Peyer's patch (tissue), 4 donors: ENCODE results near the gene ANAPC4. TPM values are rescaled to one million over a fixed set of nuclear protein-coding genes. Genes with fewer than 3 reads are reported as not detected.

Experiments
- DNase-seq, 3 donors: peaks; one replicate each; pipeline ENCODE4 v3.0.0-alpha.2; 2017 to 2019
- H3K27ac ChIP-seq, 4 donors: fragments of 200-600 bp; sonication (generic); one replicate each; pipeline ENCODE4 v1.5.1; 2016 to 2019
- H3K27me3 ChIP-seq, 2 donors: fragments of 200-600 bp; sonication (generic); one replicate each; pipeline ENCODE4 v1.5.1; 2019
- H3K36me3 ChIP-seq, 3 donors: fragments of 200-600 bp; sonication (generic); one replicate each; pipeline ENCODE4 v1.5.1; 2016 to 2019
- H3K4me1 ChIP-seq, 4 donors: fragments of 200-600 bp; sonication (generic); one replicate each; pipeline ENCODE4 v1.5.1; 2016 to 2019
- H3K4me3 ChIP-seq, 4 donors: fragments of 200-600 bp; sonication (generic); 1 replicate in 3 of 4; 2 replicates in 1 of 4; pipeline ENCODE4 v1.5.1; 2016 to 2019; ENCODE audit warnings: mild to moderate bottlenecking in 1 of 4
- H3K9me3 ChIP-seq, 4 donors: fragments of 200-600 bp; sonication (generic); one replicate each; pipeline ENCODE4 v1.5.1; 2016 to 2019; ENCODE audit warnings: mild to moderate bottlenecking in 1 of 4
- CTCF ChIP-seq, 6 experiments: fragments of 450-650 bp in 4 of 6; fragments of 200-600 bp in 2 of 6; sonication (generic) in 1 of 6; IDR thresholded peaks; one replicate each; pipeline ENCODE4 v1.5.1; 2017 to 2019; ENCODE audit warnings: antibody characterized with exemption in 6 of 6, mild to moderate bottlenecking in 3 of 6, moderate library complexity in 1 of 6
- POLR2A ChIP-seq, 2 donors: fragments of 450-650 bp; IDR thresholded peaks; one replicate each; pipeline ENCODE4 v1.5.1; 2017; ENCODE audit warnings: antibody characterized with exemption in 2 of 2, mild to moderate bottlenecking in 2 of 2, moderate library complexity in 2 of 2
- total RNA-seq, 4 donors: library from RNA; depleted of rRNA; stranded (reverse); fragments of >200 nt; gene quantifications; one replicate each; pipeline ENCODE4 v1.1.0, GENCODE V29; 2016

The ANAPC4 gene
- total RNA-seq, 4 donors from 2014 or later, result 23.5 to 69.3 (median 39.7) TPM

- H3K36me3 ChIP-seq, result peaks cover 0 to 60% (median 0%) of the 10 kb centered on the region in 3 donors
Measured at GRCh38 chr4:25386926-25387325, 9.9 kb downstream of the ANAPC4 start.

GRCh38 chr4:25397305-25397704, 20.2 kb downstream of the ANAPC4 start:
- no peaks in the 10 kb centered on the region for H3K27me3 ChIP-seq
- H3K4me1 ChIP-seq, result no peaks in the 10 kb centered on the region
- DNase-seq, result no peak
- no peak overlapping the region for H3K27ac ChIP-seq
- no peaks in the 10 kb centered on the region for H3K9me3 ChIP-seq
- no peak overlapping the region for H3K4me3 ChIP-seq
- H3K36me3 ChIP-seq, result peaks cover 0 to 79% (median 4%) of the 10 kb centered on the region in 3 donors
- no peak for TF ChIP-seq CTCF (IDR thresholded peaks at IDR 0.05)
- TF ChIP-seq POLR2A (IDR thresholded peaks at IDR 0.05), result no peak

More at GRCh38 chr4:25386926-25387325, 9.9 kb downstream of the ANAPC4 start:
- TF ChIP-seq CTCF (IDR thresholded peaks at IDR 0.05) (no peak), POLR2A (IDR thresholded peaks at IDR 0.05) (no peak)
- Histone ChIP-seq H3K9me3 (no peaks in the 10 kb centered on the region), H3K4me1 (no peaks in the 10 kb centered on the region), H3K27me3 (no peaks in the 10 kb centered on the region), H3K4me3 (no peak overlapping the region), H3K27ac (no peak overlapping the region)
- DNase-seq, result no peak

GRCh38 chr4:25399510-25399909, 22.4 kb downstream of the ANAPC4 start:
- TF ChIP-seq POLR2A (IDR thresholded peaks at IDR 0.05), result no peak
- no peak for TF ChIP-seq CTCF (IDR thresholded peaks at IDR 0.05)
- DNase-seq, result no peak
- H3K4me3 ChIP-seq, result no peak overlapping the region
- H3K4me1 ChIP-seq, result no peaks in the 10 kb centered on the region
- H3K9me3 ChIP-seq, result no peaks in the 10 kb centered on the region
- H3K27ac ChIP-seq, result no peak overlapping the region
- peaks cover 0 to 74% (median 4%) of the 10 kb centered on the region in 3 donors for H3K36me3 ChIP-seq
- no peaks in the 10 kb centered on the region for H3K27me3 ChIP-seq

- Histone ChIP-seq H3K27me3 (no peaks in the 10 kb centered on the region), H3K36me3 (peaks cover 0 to 74% (median 4%) of the 10 kb centered on the region in 3 donors), H3K27ac (no peak overlapping the region), H3K4me1 (no peaks in the 10 kb centered on the region), H3K4me3 (no peak overlapping the region), H3K9me3 (no peaks in the 10 kb centered on the region)
- TF ChIP-seq CTCF (IDR thresholded peaks at IDR 0.05), result no peak
- no peak for TF ChIP-seq POLR2A (IDR thresholded peaks at IDR 0.05)
- no peak for DNase-seq
Measured at GRCh38 chr4:25401066-25401465, 24.0 kb downstream of the ANAPC4 start.

GRCh38 chr4:25402521-25402920, 25.5 kb downstream of the ANAPC4 start:
- DNase-seq, result no peak
- Histone ChIP-seq H3K36me3 (peaks cover 0 to 74% (median 0%) of the 10 kb centered on the region in 3 donors), H3K27me3 (no peaks in the 10 kb centered on the region), H3K27ac (no peak overlapping the region), H3K4me1 (no peaks in the 10 kb centered on the region), H3K4me3 (no peak overlapping the region), H3K9me3 (no peaks in the 10 kb centered on the region)
- TF ChIP-seq CTCF (IDR thresholded peaks at IDR 0.05) (no peak), POLR2A (IDR thresholded peaks at IDR 0.05) (no peak)

- H3K36me3 ChIP-seq, result peaks cover 0 to 75% (median 0%) of the 10 kb centered on the region in 3 donors
- H3K4me1 ChIP-seq, result no peaks in the 10 kb centered on the region
- H3K4me3 ChIP-seq, result no peak overlapping the region
- H3K27ac ChIP-seq, result no peak overlapping the region
- H3K9me3 ChIP-seq, result no peaks in the 10 kb centered on the region
- no peak for DNase-seq
- H3K27me3 ChIP-seq, result no peaks in the 10 kb centered on the region
- TF ChIP-seq CTCF (IDR thresholded peaks at IDR 0.05) (no peak), POLR2A (IDR thresholded peaks at IDR 0.05) (no peak)
Measured at GRCh38 chr4:25403699-25404098, 26.6 kb downstream of the ANAPC4 start.
